Stimulated activated naive CD4-positive, alpha-beta T cell treated with Interleukin-2 at 50 U/mL for 16 hours (primary cell): ENCODE results near the gene VAMP7.
"Not testable (repeated sequence)": the region's sequence is repeated elsewhere in the genome, so short reads cannot be mapped to it uniquely, and the experiment has no call there.

Experiments used
- DNase-seq: peaks from one replicate; lab custom pipeline; 2025; lab: John Stamatoyannopoulos, UW

Gene VAMP7, protein sequence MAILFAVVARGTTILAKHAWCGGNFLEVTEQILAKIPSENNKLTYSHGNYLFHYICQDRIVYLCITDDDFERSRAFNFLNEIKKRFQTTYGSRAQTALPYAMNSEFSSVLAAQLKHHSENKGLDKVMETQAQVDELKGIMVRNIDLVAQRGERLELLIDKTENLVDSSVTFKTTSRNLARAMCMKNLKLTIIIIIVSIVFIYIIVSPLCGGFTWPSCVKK

DNA sequence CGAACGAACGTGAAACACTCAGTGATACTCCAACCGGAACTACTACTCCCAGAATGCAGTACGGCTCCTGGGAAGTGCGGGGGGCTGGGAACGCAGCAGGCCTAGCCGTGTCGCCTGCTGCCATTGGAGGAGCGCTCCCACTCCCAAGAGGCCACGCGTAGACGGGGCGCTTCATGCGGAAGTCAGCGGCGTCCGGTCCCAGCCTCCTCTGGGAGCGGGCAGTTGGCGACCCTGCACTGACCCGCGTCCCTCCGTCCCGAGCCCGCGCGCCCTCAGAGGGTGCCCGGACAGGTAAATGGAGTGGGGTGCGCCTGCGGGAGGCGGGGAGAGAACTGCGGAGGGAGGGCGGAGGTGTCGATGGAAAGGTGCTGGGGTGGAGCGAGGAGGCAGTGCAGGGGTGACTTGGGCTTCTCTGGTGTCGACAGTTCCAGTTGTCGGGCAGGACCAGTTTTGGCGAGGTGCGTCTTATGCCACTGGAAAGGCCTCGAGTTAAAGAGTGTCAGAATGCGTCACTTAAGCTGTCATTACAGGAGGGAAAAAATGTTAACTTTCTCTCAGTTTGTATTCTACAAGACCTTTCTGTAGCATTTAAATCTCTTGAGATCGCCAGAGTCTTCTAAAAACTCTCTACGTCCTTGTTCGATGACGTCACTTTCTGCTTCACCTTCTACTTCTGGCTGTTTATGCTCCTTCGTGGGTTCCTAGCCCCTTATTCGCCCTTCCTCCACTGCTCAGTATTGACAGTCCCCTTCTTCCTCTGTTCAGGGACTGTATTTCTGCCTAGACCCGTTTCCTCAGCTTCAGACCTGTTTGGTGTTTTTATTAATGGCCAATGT lies at the start of gene VAMP7:
VAMP7 (plus strand) TSS at position 188 of the 836 bp plus-strand sequence. CDS start 8,122 bp downstream, outside the sequence.
- DNase-seq = peak; percentile 79

DNA sequence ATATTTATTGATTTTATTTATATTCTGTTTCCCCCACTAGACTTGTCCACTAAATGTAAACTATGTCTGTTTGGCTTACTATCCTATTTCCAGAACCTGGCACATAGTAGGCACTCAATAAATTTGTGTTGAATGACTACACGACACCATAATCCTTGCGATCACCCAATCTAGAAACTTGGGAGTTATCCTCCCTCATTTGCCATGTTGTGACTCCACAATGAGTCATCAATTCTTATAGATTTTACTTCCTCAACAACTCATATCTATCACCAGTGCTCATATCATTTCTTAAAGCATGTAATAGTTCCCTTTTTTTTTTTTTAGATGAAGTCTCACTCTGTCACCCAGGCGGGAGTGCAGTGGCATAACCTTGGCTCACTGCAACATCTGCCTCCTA lies 39.9 kb upstream of the VAMP7 start:
- no peak for DNase-seq

DNA sequence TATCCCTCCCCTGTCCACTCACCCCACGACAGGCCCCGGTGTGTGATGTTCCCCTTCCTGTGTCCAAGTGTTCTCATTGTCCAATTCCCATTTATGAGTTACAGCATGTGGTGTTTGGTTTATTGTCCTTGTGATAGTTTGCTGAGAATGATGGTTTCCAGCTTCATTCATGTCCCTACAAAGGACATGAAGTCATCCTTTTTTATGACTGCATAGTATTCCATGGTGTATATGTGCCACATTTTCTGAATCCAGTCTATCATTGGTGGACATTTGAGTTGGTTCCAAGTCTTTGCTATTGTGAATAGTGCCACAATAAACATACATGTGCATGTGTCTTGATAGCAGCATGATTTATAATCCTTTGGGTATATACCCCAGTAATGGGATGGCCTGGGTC lies 29.4 kb upstream of the VAMP7 start:
- DNase-seq = not testable (repeated sequence)

DNA sequence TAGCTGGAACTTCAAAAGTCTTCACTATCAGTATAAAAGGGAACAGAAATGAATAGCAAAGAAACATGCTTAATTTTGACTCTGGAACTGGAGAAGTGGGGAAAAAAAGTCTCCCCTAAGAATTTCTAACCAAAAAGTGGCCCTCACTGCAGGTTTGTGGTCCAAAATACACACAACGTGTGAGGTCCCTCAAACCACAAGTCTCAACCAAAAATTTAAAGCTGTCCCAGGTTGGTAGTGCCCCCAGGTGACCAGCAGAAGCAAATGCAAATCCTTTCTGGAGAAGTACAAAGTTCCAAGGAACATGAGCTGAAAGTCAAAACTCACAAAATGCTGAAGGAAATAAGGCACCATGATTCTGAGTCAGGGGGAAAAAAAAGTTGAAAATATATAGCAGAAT lies 23.6 kb upstream of the VAMP7 start:
- DNase-seq = no peak

DNA sequence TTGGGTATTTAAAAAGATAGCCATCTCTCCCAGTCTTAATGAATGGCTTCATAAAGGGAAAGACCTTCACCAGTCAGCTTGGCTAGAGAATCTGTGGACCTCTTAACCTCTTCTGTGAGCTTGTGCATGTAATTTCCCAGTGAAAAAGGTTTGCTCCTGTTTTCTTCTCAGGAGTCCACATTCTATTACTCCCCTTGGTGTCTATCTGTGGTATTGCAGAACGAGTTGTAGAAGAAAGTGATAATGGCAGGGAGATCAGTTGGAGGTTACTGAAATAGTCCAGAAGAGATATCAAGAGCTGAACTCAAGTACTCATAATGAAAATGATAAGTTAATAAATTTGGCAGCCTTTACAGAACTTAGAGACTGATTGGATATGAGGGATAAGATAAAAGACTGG lies 16.5 kb upstream of the VAMP7 start:
- no peak for DNase-seq

DNA sequence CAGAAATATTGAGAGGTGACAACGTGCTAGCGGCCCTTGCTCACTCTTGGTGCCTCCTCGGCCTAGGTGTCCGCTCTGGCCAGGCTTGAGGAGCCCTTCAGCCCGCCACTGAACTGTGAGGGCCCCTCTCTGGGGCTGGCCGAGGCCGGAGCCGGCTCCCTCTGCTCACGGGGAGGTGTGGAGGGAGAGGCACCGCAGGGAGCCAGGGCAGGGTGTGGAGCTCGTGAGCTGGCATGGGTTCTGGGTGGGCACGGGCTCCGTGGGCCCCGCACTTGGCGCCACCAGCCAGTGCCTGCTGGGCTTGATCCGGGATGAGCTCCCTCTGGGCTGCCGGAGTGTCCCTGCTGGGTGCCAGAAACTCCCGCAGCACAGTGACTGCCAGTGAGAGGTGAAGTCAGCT lies 16.0 kb upstream of the VAMP7 start:
- no peak for DNase-seq

DNA sequence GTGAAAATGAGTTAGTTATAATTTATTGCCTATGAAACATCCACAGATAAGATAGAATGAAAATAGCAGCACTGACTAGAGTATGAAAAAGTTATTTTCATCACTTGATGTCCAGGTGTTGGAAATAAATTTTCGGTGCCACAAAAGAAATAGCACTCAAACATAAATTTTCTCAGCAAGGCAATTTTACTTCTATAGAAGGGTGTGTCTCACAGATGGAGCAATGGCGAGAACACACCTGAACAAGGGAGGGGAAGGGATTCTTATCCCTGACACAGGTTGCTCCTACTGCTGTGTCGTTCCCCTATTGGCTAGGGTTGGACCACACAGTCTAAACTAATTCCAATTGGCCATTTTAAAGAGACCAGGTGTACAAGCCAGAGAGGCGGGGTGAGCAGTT lies 13.3 kb upstream of the VAMP7 start:
- no peak for DNase-seq

DNA sequence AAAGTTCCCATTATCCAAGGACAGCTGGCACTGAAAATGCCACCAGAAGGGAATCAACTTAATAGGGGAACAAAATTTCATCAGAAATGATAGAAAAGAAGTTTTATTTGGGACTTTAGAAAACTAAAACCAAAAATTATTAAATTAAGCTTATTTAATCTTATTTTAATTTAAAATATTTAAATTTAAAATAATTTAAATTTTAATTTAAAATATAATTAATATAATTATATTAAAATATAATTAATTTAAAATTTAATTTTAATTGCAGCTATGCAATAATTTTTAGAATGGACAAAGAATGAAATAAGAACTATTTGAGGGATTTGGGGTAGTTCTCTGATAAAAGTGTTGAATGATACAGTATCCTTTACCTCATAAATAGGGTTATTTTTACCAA lies 10.2 kb upstream of the VAMP7 start:
- DNase-seq = no peak

DNA sequence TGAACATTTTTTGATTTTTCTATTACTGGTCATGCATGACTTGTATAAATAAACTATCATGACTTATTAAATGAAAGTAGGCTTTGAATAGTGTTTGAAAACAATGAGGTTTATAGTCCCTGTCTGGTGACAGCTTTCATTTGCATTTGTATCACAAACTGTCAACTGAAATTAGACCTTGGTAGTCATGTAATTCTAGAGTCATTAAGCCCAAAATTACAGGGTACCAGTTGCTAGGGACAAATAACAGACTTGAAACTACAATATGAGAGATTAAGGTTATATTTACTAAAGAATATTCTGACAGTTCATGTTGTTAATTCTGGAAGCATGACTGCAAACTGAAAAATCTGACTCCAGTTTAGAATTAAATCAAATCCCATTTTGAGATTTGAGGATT lies 9.2 kb upstream of the VAMP7 start:
- no peak for DNase-seq

DNA sequence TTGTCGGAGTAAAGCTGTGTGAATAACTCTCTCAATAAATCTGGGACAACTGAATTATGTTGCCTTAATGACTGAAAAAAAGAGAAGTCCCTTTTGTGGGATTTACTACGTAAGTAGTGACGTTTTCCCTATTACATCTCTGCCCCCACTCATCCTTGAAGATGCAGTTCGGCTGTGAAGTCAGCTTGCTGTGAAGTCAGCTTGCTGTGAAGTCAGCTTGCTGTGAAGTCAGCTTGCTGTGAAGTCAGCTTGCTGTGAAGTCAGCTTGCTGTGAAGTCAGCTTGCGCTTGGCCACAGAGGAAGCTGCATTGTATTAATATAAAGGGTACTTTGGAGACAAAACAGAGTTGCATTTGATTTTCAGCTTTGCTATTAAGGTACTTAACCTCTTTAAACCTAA lies 8.0 kb upstream of the VAMP7 start:
- no peak for DNase-seq

DNA sequence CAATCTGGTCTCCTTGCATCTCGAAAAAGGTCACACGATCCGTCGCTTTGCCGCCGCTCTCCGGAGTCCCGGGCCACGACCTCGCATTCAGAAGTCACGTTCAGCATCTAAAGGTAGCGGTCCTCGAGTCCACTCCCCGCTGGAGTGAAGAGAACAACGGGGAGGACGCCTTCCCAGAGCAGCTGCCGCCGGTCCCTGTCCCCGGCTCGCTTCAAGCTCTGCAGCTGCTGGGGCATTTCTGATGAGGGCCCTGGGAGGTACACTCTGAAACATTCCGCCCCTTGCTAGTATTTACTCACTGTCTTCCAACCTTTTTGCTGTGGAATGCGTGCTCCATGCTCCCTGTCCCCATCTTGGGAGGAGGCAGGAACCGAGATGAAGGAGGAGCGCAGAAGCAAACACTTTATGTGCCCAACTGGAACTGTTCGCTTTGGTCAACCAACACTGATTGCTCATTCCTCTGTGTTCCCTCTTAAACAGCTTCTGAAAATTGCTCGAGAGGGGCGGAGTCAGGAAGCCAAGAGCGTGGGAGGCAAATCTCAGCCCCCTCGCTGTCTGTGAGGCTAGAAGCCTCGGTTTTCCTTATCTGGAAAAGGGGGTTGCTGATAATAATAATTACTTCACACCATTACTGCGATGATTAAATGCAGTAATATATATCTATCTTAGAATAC lies 6.4 kb upstream of the VAMP7 start:
- no peak for DNase-seq

DNA sequence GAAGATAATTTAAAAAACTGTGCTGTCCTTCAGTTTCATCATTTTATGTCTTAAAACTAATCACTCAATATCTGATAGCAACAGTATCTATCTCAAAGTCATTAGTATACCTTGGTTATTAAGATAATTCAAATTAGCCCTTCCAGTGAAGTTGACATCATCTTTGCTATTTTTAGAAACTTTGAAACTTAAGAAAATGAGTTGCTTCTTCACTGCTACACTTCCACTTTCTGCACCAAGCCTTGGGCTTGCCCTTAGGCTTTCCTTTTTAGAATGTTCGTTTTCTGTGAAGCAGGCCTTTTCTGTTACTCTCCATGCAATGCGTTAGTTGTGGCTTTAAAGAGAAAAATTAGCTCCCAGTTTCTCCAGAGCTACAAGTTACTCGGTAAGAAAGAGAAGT lies 4.4 kb upstream of the VAMP7 start:
- no peak for DNase-seq

DNA sequence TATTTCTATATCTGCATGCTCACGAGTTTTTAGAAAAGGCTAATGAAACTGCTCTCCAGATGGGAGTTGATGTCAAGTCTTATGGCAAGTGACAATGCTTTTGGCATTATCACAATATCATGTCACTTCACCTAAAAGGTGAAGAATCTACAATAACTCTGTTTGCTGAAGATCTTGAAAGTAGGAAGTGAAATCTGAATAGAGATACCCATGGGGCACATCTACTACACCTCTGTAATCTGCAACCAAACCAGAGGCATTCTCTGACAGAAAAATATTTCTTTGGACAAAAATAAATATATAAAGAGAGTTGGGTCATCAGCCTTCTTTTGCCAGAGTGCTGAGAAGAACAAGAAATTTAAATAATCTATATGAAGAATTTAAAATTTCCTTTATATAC lies 3.9 kb upstream of the VAMP7 start:
- DNase-seq = no peak

DNA sequence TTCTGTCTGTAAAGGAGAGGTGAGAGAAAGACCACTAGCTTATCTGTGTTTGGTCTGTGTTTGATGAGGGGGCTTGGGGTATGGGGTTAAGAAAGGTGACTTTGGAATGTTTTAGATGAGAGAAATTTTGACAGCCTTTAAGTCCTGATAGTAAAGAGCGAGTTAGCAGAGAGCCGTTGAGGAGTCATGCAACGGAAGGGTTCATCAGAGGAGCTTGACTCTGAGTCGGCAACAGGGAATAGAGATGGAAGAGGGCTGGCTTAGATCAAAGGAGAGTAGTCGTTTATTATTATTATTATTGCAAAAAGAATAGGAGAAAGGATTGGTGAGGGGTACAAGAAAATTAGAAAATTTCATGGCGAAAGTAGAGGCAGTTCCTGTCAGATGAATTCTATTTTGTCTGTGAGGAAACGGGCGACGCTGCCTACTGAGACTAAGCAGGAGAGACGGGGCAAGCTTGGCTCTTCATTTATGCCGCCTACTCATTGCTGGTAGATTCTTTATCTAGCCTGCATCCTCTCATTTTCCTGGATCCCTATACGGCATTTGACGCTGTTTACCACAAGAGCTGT lies 473 bp upstream of the VAMP7 start:
- no peak for DNase-seq

DNA sequence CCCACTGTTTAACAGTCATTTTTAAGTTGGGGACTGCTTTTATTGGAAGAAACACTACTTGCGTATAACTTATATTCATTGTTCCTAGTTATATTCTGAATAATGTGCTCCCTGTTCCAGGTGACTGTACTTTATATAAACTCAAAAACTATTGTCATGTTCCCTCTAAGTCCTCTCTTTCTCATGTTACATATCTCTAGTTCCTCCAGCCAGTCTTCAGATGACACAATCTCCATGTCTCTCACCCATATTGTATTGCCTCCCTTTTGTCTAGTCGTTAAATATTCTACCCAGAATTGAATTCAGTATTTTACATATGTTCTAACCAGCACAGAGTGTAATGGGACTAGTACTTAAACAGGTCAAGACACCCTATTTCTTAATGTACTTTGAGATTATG lies 5.3 kb downstream of the VAMP7 start:
- DNase-seq = no peak

DNA sequence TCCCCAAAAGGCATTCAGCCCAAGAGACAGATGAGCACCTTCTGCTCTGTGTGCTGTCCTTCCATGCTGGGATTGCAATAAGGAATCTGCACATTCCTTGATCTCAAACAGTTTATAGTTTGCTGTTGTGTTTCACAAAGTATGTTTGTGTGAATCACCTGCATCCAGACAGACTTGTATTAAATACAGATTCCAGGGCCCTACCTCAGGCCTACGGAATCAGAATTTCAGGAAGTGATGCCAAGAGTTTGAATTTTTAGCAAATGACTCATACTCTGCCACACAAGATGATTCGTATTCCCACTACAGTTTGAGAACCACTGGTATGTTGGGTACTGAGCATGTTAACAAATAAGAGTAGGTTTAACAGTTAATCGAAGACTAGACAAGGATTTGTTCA lies 7.0 kb downstream of the VAMP7 start:
- no peak for DNase-seq

DNA sequence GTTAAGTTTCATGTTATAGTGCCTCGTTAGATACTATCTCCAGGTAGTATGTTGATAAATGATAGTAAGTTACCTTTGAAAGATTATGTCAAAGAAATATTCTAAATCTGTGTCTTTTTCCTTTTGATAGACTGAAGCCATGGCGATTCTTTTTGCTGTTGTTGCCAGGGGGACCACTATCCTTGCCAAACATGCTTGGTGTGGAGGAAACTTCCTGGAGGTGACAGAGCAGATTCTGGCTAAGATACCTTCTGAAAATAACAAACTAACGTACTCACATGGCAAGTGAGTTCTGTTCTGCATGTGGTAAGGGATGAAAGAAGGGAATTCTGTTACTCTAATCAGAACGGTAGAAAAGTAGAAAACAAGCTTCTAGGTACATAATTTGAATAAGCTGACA lies 8.2 kb downstream of the VAMP7 start:
- DNase-seq = no peak

DNA sequence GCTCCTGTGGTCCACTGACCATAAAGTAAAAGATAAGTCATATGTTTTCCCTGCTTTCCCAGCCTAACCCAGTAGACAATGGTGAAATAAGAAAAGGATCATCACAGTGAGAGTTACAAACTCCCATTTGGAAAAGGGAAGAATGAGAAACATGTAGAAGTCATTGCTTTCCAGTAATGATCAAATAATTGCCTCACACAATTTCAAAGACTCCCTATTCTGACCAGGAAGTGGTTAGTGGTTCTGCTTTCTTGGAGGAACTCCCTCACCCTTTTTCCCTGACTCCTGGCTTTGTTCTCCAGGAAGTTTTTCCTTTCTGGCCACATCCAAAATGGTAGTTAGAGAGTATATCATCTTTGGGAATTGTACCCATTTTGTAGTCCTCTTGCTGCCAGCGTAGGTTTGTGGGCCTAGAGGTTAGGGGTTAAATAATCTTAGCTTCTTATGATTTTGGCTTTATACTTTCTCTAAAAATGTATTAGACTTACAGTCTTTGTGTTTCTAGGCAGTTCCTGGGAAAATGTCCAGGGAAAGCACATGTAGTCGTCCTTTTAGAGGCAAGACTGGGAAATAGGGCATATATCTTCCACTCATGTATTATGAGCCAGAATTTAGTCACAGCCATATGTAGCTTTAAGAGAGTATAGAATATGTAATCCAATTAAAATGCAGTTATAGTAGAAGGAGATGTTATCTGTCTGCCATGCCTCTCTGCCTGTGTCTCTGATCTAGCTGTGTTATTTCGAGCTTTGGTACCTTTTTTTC lies 10.5 kb downstream of the VAMP7 start:
- DNase-seq = no peak

DNA sequence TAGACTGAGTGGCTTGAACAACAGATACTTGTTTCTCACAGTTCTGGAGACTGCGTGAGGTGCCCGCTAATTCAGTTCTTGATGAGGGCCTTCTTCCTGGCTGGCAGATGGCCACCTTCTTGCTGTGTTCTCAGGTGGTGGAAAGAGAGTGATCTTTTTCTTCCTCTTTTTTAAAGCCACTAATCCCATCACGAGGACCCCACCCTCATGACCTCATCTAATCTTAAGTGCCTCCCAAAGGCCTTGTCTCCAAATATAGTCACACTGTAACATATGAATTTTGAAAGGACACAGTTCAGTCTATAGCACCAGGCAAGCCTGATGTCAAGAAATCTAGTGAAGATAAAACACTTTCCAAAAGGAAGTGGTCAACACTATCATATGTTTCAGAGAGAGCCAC lies 12.4 kb downstream of the VAMP7 start:
- DNase-seq = no peak

DNA sequence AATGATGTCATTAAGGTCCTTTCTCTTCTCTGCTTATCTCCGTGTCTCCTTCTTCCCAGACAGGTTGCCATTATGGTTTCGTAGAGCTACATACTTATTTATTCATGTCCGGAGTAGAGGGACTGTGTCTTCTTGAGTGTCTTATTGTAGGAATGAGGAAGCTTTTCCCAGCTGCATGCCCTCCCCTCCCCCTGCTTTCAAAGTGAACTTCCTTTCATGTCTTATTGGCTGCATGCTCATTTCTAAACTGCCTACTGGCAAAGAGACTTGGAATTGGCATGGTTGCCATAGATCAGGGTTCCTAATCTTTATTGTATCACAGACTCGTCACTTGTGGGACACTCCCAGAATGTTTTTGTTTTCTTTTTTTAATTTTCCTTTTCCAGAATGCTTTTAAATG lies 15.4 kb downstream of the VAMP7 start:
- DNase-seq = no peak

DNA sequence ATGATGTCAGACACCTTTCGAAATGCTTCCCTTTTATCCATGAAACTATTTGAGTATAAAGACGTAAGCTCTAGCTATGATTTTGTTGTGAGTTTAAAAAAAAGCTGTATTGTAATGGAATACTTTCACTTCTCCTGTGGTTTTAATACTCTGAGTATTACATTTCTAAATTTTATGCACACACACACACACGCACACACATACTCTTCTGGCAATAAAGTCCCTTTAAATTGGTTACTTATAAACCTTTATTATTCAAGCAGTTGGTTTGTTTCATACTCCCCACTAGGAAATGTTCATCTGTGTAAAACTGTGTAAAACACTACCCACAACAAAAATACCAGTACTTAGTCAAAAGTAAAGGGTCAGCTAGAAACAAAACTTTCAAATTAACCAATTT lies 18.2 kb downstream of the VAMP7 start:
- no peak for DNase-seq

DNA sequence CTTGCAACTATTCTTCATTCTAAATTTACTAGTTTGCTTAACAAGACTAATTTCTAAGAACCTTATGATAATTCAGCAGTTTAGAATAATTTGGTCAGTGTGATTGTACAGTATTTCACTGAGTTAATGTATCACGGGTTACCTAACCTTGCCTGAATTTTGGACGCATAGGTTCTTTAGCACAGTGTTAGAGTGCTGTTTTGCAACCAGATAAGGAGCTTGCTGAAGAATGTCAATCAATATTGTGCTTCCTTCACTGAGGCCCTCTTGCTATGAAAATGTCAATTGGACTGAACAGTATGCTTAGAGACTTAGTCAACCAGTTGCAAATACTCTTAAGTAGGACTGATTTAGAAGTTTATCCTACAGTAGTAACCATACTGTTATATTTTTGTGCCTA lies 19.6 kb downstream of the VAMP7 start:
- DNase-seq = no peak
